GM18498 (cell line): ENCODE results near the gene MBOAT1.

Experiments
- ATAC-seq: cut with Tn5 transposase; IDR thresholded peaks from one replicate; pipeline ENCODE4 v1.9.1; 2021; ENCODE audit warnings: mild to moderate bottlenecking, moderate library complexity; ENCODE audit not compliant: unreplicated experiment

MBOAT1 gene

DNA sequence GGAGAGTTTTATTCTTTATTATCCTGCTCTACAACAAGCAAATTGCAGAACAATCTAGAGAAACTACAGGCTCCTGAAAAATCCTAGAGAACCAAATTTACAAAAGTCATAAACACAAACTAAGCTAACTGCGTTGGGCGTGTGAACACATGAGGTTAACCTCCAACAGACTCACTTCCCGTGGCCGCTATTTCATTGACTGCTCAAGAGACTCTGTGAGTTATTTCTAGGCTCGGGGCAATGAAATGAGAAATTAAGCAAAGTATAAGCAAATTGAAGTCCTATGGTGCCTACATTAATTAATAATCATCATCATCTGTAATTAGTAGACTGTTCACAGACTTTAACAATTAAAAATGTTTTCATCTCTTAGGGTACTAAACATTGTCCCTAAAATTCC is 100.0 kb downstream of the MBOAT1 start:
- no peak for ATAC-seq

DNA sequence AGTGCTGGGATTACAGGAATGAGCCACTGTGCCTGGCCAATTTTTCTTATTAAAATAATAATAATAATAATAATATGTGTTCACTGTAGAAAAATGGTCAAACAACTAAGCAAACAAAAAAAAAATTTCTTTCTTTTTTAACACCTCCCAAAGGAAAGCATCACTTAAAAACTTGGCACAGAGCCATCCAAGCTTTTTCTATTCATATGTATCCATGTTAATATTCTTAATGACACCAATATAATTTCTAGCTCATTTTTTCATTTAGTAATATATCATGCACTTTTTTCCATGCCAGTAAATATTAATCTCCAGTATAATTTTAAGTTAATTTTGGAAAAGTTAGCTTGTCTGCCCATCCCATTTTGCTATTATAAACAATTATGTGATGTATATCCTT is 101.8 kb downstream of the MBOAT1 start:
- ATAC-seq: no peak

DNA sequence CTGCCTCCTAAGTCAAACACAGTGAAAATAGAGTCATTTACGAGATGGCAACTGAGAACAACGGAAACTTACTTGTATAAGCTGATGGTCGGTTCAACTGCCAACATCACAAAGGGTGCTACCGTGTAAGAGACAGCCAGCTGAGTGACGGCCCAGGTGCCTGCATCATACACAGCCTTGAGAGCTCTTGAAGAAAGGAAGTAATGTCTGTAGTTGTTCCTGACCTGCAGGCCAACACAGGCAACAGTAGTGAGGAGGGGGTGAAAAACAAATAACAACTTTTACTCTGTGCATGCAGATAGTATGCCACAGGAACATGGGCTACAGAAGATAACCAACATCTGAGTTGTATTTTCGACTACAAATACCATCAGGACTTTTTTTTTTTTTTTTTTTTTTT is 102.7 kb downstream of the MBOAT1 start:
- ATAC-seq: no peak

DNA sequence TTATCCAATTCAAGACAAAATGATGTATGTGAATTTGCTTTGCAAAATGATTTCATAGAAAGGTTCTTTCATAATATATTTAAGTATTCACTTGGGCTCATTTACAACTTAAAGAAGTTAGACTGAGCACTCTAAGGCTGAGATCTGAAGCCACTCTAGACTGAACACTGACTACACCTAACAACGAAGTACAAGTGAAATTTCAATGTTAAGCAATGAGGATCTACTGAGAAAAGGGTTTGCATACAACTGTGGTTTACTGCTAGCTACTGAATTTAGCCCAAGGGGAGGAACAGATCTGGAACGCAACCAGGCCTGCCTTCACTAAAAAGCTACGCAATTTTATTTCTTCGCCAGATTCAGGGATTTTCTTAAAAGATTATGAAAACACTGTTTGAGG is 106.4 kb downstream of the MBOAT1 start:
- no peak for ATAC-seq

DNA sequence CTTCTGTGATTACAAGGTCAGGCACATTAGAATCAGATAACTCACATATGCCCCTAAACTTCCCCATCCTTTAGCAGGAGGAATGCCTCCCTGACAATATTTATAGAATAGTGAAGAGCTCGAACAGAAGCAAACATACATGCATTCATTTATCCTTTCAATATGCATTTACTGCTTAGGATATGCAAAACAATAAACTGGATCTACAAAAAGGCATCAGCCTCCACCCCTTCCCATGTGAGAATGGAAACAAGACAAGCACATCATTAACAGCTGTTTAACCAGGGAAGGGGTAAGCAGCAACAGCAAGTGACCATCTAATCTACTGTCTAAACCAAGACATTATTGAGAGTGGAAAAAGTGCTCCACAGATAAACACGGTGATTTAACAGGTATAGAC is 107.6 kb downstream of the MBOAT1 start:
- no peak for ATAC-seq

DNA sequence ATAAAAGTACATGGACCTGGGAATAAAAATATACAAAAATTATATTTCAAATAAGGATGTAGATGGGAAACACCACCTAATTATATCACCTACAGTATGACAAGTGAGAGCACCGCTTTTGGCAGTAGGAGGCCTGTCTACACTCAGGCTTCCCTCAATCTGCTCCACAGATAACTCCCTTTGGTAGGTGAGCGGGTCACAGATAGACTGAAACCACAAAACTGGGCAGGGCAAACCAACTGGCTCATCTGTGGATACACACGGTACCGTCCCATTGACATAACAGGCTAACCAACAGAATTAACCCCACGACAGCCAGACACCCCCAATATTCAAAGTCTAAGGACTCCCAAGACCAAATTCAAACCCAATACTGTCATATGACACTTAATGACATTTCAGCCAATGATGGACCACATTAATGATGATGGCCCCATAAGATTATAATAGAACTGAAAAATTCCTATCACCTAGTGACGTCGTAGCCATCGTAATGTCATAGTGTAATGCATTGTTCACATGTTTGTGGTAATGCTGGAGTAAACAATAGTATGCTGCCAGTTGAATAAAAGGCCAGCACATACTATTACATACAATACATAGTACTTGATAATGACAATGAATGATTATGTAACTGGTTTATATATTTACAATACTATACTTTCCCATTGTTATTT is 109.7 kb downstream of the MBOAT1 start:
- ATAC-seq: no peak

DNA sequence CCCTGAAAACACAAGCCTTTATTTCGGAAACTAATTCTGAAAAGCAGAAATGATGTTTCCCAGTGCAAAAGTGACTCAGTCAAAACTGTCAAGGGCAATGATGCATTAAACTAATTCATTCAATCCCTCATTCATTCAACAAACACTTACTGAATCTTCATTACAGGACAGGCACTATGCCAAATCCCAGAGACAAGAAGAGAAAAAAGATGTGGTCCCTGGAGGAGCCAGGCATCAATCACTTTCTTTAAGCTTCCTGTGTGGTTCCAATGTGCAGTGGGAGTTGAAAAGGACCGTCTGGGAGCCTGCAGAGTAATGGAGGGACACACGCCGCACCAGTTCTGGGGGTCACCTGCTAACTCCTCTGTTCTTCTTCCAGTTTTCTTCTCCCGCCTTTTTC is 113.1 kb downstream of the MBOAT1 start:
- ATAC-seq: no peak

DNA sequence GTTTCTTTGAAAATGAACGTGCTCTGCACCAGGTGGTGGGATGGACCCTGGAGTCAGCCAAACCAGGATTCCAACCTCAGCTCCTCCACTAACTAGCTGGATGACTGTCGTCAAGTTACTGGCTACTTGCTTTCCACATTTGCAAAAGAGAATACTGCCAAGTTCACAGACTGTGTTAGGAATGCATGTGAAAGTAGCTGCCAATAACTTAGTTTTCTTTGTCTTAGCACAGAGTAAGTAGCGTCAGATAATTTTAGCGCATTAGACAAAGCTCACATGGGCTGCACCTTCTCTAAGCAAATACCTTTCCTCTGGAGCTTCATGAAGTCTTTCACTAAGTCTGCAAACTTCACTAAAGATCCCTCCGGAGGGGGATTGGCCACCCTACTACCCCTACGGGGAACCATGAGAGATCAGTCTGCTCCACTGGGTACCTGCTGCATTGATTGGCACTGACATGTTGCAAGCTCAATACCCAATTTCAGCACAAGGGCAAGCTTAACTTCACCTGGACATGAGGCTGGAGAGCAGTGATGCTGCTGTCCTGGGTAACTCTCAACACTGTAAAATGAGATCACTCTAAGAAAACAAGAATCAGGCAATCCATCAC is 113.9 kb downstream of the MBOAT1 start:
- ATAC-seq: no peak

DNA sequence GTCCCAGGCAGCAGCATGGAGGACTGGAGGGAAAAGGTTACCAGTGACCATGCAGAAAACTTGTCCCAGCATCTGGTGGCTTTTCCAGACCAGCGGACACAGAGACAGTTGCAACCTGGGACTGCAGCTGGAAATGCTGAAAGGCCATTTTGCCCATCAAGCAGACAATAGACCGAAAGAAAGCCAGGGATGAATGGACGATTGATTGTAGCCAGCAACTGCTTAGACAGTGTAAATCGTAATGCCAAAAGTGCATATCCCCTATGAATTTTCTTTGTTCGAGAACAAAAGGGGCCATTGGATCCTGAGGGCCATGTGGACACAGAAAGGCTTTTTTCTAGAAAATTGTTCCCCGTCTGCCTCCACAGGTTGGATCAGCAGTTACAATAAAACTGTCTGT is 115.7 kb downstream of the MBOAT1 start:
- ATAC-seq: no peak

DNA sequence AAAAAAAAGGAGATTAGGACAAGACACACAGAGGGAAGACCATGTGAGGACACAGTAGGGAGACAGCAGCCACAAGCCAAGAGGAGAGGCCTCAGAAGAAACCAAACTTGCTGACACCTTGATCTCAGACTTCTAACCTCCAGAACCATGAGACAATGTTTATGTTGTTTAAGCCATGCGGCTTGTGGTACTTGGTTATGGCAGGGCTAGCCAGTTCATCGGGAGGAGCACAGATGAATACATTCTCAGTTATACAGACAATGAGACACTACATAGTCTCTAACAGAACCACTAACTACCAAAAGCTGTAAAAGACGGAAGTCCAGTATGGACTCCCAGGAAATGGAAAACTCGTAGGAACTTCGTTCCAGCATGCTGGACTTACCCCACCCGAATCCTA is 116.8 kb downstream of the MBOAT1 start:
- ATAC-seq: no peak

DNA sequence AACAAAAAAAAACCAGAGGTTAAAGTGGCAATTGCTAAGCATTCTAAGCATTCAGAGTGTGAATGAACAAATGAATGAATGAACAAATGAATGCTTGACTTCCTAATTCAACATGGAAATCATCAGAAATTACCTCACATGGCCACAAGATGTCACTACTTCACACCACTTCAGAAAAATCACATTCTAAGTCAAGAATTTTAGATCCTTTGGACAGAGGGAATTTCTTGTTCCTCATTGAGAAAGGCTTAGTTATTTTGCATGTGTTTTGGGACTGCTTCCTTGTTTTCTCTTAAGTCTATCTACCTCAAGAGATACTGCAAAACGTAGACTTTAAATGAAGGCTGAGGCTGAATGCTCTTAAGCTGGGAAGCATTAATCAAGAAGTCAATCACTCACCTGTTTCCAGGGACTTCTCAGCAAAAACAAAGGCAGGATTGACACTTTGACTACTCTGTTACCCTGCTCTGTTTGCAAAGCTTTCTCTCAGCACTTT is 120.2 kb downstream of the MBOAT1 start:
- ATAC-seq: no peak

DNA sequence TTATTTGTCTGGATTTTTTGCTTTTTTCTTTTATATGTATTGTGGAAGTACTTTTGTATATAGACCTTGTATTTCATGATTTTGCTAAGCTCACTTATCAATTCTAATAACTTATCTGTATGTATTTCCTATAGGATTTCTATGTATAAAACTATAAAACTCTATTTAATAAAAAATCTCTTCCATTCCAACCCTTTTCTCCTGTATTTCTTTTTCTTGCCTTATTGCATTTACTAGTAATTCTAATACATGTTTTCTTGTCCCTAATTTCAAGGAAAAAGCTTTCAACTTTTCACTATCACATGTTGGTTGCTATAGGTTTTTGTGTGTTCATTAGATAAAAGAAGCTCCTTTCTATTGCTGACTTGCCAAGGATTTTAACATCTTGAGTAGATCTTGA is 125.3 kb downstream of the MBOAT1 start:
- no peak for ATAC-seq

DNA sequence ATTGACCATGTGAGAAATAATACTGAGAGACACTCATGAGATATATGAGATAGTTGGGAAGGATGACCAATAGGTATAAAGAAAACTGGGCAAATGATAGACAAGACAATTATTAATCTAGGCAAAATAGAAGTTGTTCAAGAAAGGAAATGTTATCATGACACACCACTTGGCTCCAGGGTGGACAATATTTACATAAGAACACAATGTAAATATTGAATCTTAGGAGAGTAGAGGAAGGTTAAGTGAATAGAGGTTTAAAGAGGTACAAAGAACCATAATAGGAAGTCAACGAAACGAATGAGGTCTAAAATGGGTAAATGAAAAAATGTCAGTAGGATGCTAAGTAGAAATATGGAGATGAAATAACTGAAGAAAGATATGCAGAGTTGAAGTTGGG is 126.5 kb downstream of the MBOAT1 start:
- no peak for ATAC-seq

DNA sequence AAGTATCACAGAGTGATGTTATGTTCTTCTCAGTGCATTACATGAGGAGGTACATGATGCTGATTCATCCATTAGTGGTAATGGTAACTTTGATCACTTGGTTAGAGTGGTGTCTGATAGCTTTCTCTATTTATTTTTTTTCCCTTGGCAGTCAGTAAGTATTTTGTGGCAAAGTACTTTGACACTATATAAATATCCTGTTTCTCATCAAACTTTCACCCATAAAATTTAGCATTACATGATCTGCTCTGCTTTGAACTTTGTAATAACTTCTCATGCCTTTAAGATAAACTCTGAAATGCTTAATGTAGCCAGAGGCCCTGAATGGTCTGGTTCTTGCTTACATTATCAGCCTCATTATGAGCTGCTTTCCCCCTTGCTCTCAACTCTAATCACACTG is 127.9 kb downstream of the MBOAT1 start:
- no peak for ATAC-seq

DNA sequence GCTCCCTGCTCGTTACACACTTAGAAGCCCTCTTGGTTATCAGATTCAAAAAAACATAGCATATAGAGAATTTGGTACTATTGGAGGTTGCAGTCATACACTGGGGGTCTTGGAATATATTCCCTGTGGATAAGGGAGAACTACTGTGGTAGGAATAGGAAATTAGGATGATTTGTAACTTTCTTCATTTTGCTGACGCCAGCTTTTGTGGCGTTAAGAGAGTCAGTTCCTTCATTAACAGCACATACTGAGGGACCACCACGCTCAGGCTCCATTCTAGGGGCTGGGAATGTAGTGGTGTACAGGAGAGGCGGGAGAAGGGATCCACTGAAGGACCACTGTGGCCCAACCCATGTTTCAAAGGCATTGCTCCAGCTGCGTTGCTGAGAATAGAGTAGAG is 140.3 kb downstream of the MBOAT1 start:
- no peak for ATAC-seq

DNA sequence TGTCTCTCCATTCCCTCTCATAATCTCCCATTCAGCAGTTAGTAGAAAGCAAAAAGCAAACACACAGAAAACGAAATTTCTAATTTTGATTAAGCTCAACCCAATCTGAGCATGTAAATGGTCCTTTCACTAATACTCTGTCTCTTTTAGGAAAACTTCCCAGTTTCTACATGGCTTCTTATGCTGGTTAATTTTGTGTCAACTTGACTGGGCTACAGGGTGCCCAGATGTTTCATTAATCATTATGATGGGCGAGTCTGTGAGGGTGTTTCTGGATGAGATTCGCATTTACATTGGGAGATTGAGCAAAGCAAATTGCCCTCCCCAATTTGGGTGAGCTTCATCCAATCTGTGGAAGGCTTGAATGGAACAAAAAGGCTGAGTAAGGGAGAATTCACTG is 142.2 kb downstream of the MBOAT1 start:
- ATAC-seq: no peak

DNA sequence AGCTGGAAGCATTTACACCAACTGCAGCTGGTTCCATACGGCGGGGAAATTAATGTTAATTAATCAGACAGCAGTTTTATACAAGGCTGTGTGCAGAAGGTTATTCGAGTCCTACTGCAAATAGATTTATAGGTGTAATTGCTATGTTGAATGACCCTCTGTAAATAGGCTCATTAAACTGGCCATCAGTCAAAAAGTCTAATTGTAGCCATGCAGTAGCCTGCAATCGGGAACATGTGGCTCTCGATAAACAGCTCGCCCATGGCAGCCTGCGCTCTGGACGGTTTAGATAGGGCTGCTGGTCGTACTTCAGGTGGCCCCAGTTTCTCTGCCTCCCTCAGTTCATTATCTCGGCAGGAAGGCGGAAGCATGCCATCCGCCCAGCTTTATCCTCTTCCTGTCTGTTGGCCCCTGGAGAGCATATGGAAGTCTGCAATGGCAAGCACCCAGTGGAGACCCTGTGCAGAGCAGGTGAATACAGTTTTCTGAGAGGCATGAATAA is 143.2 kb downstream of the MBOAT1 start:
- ATAC-seq: no peak

DNA sequence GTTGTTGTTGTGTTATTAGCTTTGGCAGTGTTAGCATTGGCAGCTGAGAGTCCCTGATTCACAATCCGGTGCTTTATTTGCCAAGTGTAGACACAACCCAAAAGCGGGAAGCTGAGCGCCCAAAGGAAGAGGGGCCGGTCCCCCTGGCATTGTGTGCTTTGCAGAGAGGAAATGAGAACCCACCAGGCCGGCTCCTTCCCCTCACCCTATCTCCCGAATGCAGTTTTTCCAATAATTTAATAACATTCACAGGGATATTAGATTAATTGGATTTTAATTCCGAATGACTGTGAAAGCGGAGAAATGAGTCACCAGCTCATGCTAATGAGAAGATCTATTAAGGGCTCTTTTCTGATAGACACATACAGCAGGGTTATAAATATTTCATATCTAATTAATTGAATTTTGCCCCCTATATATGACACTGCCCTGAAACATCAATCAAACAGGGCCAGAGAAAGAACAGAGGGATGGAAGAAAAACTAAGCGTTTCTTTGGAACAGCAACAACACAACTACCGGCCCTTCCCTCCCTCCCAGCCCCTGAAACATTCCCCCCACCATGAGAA is 143.8 kb downstream of the MBOAT1 start:
- ATAC-seq: no peak

DNA sequence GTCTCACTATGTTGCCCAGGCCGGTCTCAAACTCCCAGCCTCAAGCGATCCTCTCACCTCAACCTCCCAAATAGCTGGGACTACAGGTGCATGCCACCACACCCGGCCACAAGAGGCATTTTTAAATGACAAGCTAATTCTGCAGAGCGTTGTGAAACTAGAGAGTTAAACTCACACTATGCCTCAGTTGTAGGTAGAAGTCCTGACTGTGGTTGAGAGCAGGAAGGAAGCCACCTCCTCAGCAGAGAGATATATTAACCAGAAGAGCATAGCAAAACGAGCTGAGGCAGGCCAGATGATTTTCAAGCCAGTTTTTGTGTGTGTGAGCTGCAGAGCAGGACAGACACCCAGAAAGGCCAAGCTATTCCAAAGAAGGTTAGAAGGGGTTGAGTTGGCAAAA is 150.3 kb downstream of the MBOAT1 start:
- peak; percentile 70 for ATAC-seq

DNA sequence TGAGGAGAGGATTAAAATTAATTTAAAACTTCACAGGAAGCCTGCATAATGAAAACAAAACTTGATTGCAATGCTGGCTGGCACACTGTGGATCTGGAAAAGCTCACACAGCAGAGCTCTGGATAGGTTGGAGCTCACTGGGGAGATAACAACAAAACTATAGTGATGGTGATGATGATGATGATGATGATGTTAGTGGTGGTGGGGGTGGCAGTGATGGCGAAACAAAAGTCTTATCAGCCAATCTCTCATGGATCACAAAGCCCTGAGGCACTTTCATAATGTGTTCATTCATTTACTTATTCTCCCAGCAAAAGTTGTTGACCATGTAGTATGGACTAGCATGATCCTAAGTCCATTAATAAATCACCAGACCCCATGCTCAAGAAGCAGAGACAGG is 152.0 kb downstream of the MBOAT1 start:
- no peak for ATAC-seq

DNA sequence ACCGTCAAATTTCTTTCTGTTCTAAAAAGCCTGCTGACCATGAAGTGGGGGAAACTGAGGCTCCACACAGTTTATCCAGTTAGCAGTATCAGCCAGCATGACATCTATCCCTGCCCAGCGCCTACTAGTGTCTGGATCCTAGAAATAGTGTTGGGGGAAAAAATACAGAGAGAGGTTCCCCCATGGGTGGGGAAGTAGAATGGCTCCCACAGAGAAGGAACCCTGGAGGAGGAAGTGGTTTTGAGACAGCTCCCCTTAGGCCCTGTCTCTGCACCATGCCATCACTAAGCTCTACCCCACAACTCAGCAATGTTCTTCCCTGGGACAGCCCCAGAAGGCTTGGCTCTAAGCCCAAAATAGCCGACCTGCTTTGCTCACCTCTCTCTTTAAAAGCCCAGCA is 153.4 kb downstream of the MBOAT1 start:
- ATAC-seq: no peak

DNA sequence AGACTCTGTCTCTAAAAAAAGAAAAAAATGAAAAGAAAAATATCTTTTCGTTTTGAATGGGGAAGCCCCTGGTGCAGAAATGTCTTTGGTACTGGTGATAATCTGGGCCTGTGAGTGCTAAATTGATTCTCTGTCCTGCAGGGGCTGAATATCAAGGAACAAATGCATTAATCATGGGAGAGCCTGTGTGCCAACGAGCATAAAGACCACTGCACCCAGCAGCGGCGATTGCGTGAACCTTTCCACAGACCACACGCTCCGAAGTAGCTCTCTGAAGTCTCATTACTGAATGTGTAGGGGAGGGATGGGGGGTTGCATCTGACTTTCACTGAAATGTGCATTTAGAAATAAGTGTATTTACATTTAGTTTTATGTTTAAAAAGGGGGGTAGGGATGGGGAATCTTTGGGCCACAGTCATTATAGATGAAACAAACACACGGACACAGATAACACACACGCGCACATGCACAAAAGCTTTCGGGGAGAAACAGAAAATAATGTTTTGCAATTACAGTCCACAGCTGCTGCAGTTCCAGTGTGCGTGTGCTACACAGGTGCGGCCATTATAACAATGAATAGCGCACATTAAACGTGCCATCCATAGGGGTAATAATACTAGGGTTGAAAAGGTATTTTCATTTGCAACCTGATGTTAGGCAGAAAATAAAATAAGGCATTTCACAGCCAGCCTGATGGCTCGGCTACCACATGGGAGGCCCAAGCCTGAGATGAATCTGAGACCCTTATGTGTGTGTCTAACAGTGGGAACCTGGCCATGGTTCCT is 154.0 kb downstream of the MBOAT1 start:
- no peak for ATAC-seq
